Measurements from ENCODE around the gene QSOX2. TPM values are rescaled to one million over a fixed set of nuclear protein-coding genes. Genes with fewer than 3 reads are reported as not detected.

QSOX2 gene
- total and polyA plus RNA-seq, 4 donors: 0.79 to 12.7 (median 4.3) TPM

GRCh38 chr9:136185596-136186366 is 59.8 kb downstream of the QSOX2 start (continued):
- no peak for TF ChIP-seq RAD21 (IDR thresholded peaks at IDR 0.05)
- TF ChIP-seq SP1 (IDR thresholded peaks at IDR 0.05): no peak
- no peak for TF ChIP-seq JUND (IDR thresholded peaks at IDR 0.05)
- no peak for TF ChIP-seq ZBTB33 (IDR thresholded peaks at IDR 0.05)
- no peak for TF ChIP-seq HNF4G (IDR thresholded peaks at IDR 0.05)
- no peak for TF ChIP-seq NR2F2 (IDR thresholded peaks at IDR 0.05)

DNA sequence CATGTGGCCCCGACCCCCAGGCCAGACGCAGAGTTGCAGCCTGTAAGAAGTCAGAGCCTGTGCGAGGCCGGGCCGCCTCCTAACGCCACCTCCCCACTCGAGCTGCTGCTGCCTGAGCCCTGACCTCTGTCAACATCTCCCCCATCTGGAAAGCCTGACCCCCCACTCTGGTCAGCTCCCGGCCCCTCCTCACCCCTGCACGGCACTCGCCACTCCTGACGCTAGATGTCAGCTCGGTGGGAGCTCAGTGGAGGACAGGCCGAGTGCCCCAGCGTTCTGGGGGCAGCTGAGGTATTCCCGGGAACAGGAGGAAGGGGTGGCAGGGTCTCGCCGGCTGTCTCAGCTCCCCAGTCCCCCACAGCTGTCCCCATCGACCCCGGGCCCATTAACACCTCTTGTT is 60.5 kb downstream of the QSOX2 start:
- H3K36me3 ChIP-seq (ENCODE audit: control insufficient read depth in 4 of 4, insufficient read depth in 3 of 4, low read depth in 1 of 4, low read length in 3 of 4): no peaks in the 10 kb centered on the region
- DNase-seq (ENCODE audit: low spot score): no peak
- H3K27me3 ChIP-seq (ENCODE audit: control insufficient read depth in 4 of 4, insufficient read depth in 4 of 4, low read length in 3 of 4): peaks cover 0 to 8% (median under 1%) of the 10 kb centered on the region in 4 donors

More for the DNA sequence above, 60.5 kb downstream of the QSOX2 start:
- 54% methylated on average over 19 of the region's 19 CpGs for WGBS
- no peak overlapping the region for H3K9ac ChIP-seq (ENCODE audit: low read depth in 1 of 2, low read length in 2 of 2)
- no peak overlapping the region for H3K4me3 ChIP-seq (ENCODE audit: low read depth in 1 of 3, low read length in 3 of 3)
- H3K27ac ChIP-seq (ENCODE audit: low read depth in 1 of 2, low read length in 2 of 2): no peak overlapping the region
- H3K9me3 ChIP-seq (ENCODE audit: control insufficient read depth in 4 of 4, low read length in 3 of 4): no peaks in the 10 kb centered on the region
- no peaks in the 10 kb centered on the region for H3K4me1 ChIP-seq (ENCODE audit: control insufficient read depth in 4 of 4, insufficient read depth in 4 of 4, low read length in 3 of 4)
- TF ChIP-seq YY1 (IDR thresholded peaks at IDR 0.05) (no peak), CTCF (IDR thresholded peaks at IDR 0.05; ENCODE audit: low read depth, low read length, missing input control) (no peak), ZBTB33 (IDR thresholded peaks at IDR 0.05) (no peak), NR2F2 (IDR thresholded peaks at IDR 0.05) (no peak), HNF4G (IDR thresholded peaks at IDR 0.05) (no peak), SP1 (IDR thresholded peaks at IDR 0.05) (no peak), JUND (IDR thresholded peaks at IDR 0.05) (no peak)

Data from liver (tissue), 9 donors.